Measurements from ENCODE around the gene SDF2L1. TPM values are rescaled to one million over a fixed set of nuclear protein-coding genes. Genes with fewer than 3 reads are reported as not detected.

Gene SDF2L1
- total and polyA plus RNA-seq, 2 of the 13 experiments (the other 11 are each of a cell fraction or from before 2014, with no cell fraction given): 18.0 to 57.4 TPM

DNA sequence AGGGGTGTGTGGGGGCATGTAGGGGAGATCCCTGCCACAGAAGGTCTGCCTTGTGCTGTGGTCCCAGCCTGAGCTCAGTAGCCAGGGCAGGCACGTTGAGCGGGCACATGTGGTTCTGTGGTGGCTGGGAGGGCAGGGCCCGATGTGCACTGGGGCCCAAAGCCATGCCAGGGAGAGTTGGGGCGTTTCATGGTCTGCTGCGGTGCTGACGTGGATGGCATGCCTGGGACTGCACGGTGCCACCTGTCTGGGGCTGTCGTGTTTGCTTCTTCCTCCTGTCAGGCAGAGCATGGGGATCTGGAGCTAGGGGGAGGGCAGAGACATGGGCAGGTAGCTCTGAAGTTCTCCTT lies 43.0 kb downstream of the SDF2L1 start:
- Histone ChIP-seq H3K4me1 (ENCODE audit: insufficient read depth, low read length) (no peaks in the 10 kb centered on the region), H3K9me3 (ENCODE audit: low read length) (no peaks in the 10 kb centered on the region), H3K9ac (ENCODE audit: insufficient read depth, low read depth, low read length) (no peak overlapping the region), H3K79me2 (ENCODE audit: insufficient read depth, low read length) (no peaks in the 10 kb centered on the region), H3K27ac (ENCODE audit: extremely low read length, insufficient read depth, low read length) (no peak overlapping the region), H3K4me3 (replicated peaks in 1 of 3; ENCODE audit: insufficient read depth in 1 of 3, low read depth in 2 of 3, low read length in 3 of 3) (no peak overlapping the region), H3K27me3 (ENCODE audit: control insufficient read depth in 1 of 2, insufficient read depth in 2 of 2, low read length in 2 of 2) (no peaks in the 10 kb centered on the region; a peak in 1 of 5 replicates), H3K36me3 (replicated peaks in 1 of 2; ENCODE audit: control insufficient read depth in 1 of 2, insufficient read depth in 2 of 2, low read length in 2 of 2) (peaks cover 32 to 79% of the 10 kb centered on the region in 2 experiments; a peak in 4 of 5 replicates), H2AFZ (ENCODE audit: low read length) (no peak overlapping the region), H4K20me1 (ENCODE audit: insufficient read depth, low read length) (no peaks in the 10 kb centered on the region), H3K4me2 (ENCODE audit: low read depth, low read length) (no peak overlapping the region)
- BruUV-seq (replicated peaks): no TSS peak
- POLR2A ChIA-PET: no interaction called here
- intact Hi-C loops (cut with micrococcal nuclease; ENCODE audit: unreplicated experiment): no loop called here
- no peak for TF ChIP-seq NPAS2 (CRISPR knock-in tag; IDR thresholded peaks at IDR 0.05; ENCODE audit: borderline replicate concordance)
- TF ChIP-seq AGO2 (optimal IDR thresholded peaks at IDR 0.05; ENCODE audit: low read depth, low read length): peak; percentile 48
- no peak for DNase-seq (ENCODE audit: low spot score)
- CTCF ChIA-PET (ENCODE audit: low intra/inter-chr PET ratio, low total read pairs): no interaction called here
- in situ Hi-C loops (cut with HindIII; ENCODE audit: extremely low pct_ligation_motif_present, low pct_unique_long_range_greater_than_20kb): no loop called here
- ATAC-seq: no peak
- no CpG with 5 or more reads among the region's 8 CpGs for WGBS (ENCODE audit: low lambda C conversion rate)
- FAIRE-seq: no peak

- WGBS (ENCODE audit: low lambda C conversion rate): 93% methylated on average over 3 of the region's 8 CpGs
- no peak for ATAC-seq
- H3K36me3 ChIP-seq (replicated peaks in 1 of 2; ENCODE audit: control insufficient read depth in 1 of 2, insufficient read depth in 2 of 2, low read length in 2 of 2): peaks cover 30 to 80% of the 10 kb centered on the region in 2 experiments; a peak in 4 of 5 replicates
- no peak for TF ChIP-seq RFX1 (IDR thresholded peaks at IDR 0.05)
- TF ChIP-seq NFE2 (CRISPR knock-in tag; IDR thresholded peaks at IDR 0.05): no peak
- TF ChIP-seq AKNA (CRISPR knock-in tag; IDR thresholded peaks at IDR 0.05; ENCODE audit: borderline replicate concordance): no peak
- no peak for TF ChIP-seq MTA1 (CRISPR knock-in tag; IDR thresholded peaks at IDR 0.05; ENCODE audit: borderline replicate concordance)
- no peak for TF ChIP-seq ZNF552 (CRISPR knock-in tag; IDR thresholded peaks at IDR 0.05; ENCODE audit: borderline replicate concordance)
- TF ChIP-seq ZNF558 (CRISPR knock-in tag; IDR thresholded peaks at IDR 0.05; ENCODE audit: borderline replicate concordance): no peak
- no peak for TF ChIP-seq NFIB (CRISPR knock-in tag; IDR thresholded peaks at IDR 0.05; ENCODE audit: borderline replicate concordance)
- TF ChIP-seq, protein P1, sequence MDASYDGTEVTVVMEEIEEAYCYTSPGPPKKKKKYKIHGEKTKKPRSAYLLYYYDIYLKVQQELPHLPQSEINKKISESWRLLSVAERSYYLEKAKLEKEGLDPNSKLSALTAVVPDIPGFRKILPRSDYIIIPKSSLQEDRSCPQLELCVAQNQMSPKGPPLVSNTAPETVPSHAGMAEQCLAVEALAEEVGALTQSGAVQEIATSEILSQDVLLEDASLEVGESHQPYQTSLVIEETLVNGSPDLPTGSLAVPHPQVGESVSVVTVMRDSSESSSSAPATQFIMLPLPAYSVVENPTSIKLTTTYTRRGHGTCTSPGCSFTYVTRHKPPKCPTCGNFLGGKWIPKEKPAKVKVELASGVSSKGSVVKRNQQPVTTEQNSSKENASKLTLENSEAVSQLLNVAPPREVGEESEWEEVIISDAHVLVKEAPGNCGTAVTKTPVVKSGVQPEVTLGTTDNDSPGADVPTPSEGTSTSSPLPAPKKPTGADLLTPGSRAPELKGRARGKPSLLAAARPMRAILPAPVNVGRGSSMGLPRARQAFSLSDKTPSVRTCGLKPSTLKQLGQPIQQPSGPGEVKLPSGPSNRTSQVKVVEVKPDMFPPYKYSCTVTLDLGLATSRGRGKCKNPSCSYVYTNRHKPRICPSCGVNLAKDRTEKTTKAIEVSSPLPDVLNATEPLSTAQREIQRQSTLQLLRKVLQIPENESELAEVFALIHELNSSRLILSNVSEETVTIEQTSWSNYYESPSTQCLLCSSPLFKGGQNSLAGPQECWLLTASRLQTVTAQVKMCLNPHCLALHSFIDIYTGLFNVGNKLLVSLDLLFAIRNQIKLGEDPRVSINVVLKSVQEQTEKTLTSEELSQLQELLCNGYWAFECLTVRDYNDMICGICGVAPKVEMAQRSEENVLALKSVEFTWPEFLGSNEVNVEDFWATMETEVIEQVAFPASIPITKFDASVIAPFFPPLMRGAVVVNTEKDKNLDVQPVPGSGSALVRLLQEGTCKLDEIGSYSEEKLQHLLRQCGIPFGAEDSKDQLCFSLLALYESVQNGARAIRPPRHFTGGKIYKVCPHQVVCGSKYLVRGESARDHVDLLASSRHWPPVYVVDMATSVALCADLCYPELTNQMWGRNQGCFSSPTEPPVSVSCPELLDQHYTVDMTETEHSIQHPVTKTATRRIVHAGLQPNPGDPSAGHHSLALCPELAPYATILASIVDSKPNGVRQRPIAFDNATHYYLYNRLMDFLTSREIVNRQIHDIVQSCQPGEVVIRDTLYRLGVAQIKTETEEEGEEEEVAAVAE (CRISPR knock-in tag; IDR thresholded peaks at IDR 0.05; ENCODE audit: borderline replicate concordance): no peak
These were observed 44.1 kb downstream of the SDF2L1 start for GRCh38 chr22:21686193-21686608.

More at GRCh38 chr22:21686193-21686608, 44.1 kb downstream of the SDF2L1 start:
- Histone ChIP-seq H3K9ac (ENCODE audit: insufficient read depth, low read depth, low read length) (no peak overlapping the region), H3K4me3 (replicated peaks in 1 of 3; ENCODE audit: insufficient read depth in 1 of 3, low read depth in 2 of 3, low read length in 3 of 3) (no peak overlapping the region), H3K27me3 (ENCODE audit: control insufficient read depth in 1 of 2, insufficient read depth in 2 of 2, low read length in 2 of 2) (no peaks in the 10 kb centered on the region; a peak in 1 of 5 replicates), H3K4me1 (ENCODE audit: insufficient read depth, low read length) (no peaks in the 10 kb centered on the region), H3K9me3 (ENCODE audit: low read length) (no peaks in the 10 kb centered on the region), H3K79me2 (ENCODE audit: insufficient read depth, low read length) (no peaks in the 10 kb centered on the region), H3K27ac (ENCODE audit: extremely low read length, insufficient read depth, low read length) (no peak overlapping the region), H4K20me1 (ENCODE audit: insufficient read depth, low read length) (no peaks in the 10 kb centered on the region), H2AFZ (ENCODE audit: low read length) (no peak overlapping the region), H3K4me2 (ENCODE audit: low read depth, low read length) (no peak overlapping the region)
- no peak for FAIRE-seq
- intact Hi-C loops (cut with micrococcal nuclease; ENCODE audit: unreplicated experiment): no loop called here
- BruUV-seq (replicated peaks): no TSS peak
- DNase-seq (ENCODE audit: low spot score): no peak
- in situ Hi-C loops (cut with HindIII; ENCODE audit: extremely low pct_ligation_motif_present, low pct_unique_long_range_greater_than_20kb): no loop called here
- ChIA-PET POLR2A (interaction anchor here (1.1 kb wide), 1 partner anchor 15 kb away, joined by 5 read pairs; no protein-coding TSS in a partner anchor), CTCF (ENCODE audit: low intra/inter-chr PET ratio, low total read pairs) (no interaction called here)
